ENCODE results near the gene TMEM74B. TPM values are rescaled to one million over a fixed set of nuclear protein-coding genes. Genes with fewer than 3 reads are reported as not detected.
A peak's percentile ranks its signal among the peaks of the same experiment; 100 is the strongest.

The TMEM74B gene
- total and polyA plus RNA-seq, 4 donors: 0.14 to 3.4 (median 0.59) TPM

- peaks cover 13 to 32% (median 29%) of the 10 kb centered on the region in 4 donors for H3K4me1 ChIP-seq (ENCODE audit: control insufficient read depth in 4 of 4, insufficient read depth in 4 of 4, low read length in 3 of 4)
- H3K9ac ChIP-seq (ENCODE audit: low read depth in 1 of 2, low read length in 2 of 2): no peak overlapping the region
- DNase-seq (ENCODE audit: low spot score): no peak
- WGBS: 86% methylated on average over 3 of the region's 3 CpGs
- no peak overlapping the region for H3K4me3 ChIP-seq (ENCODE audit: low read depth in 1 of 3, low read length in 3 of 3)
- no peaks in the 10 kb centered on the region for H3K27me3 ChIP-seq (ENCODE audit: control insufficient read depth in 4 of 4, insufficient read depth in 4 of 4, low read length in 3 of 4)
- H3K27ac ChIP-seq (ENCODE audit: low read depth in 1 of 2, low read length in 2 of 2): no peak overlapping the region
- H3K36me3 ChIP-seq (ENCODE audit: control insufficient read depth in 4 of 4, insufficient read depth in 3 of 4, low read depth in 1 of 4, low read length in 3 of 4): no peaks in the 10 kb centered on the region
- H3K9me3 ChIP-seq (ENCODE audit: control insufficient read depth in 4 of 4, low read length in 3 of 4): no peaks in the 10 kb centered on the region
- TF ChIP-seq RAD21 (IDR thresholded peaks at IDR 0.05) (no peak), SP1 (IDR thresholded peaks at IDR 0.05) (no peak), ATF3 (IDR thresholded peaks at IDR 0.05) (no peak)
Observed at GRCh38 chr20:1190847-1191246, 6.1 kb upstream of the TMEM74B start.

- Histone ChIP-seq H3K4me1 (ENCODE audit: control insufficient read depth in 4 of 4, insufficient read depth in 4 of 4, low read length in 3 of 4) (peaks cover 14 to 33% (median 30%) of the 10 kb centered on the region in 4 donors), H3K27ac (ENCODE audit: low read depth in 1 of 2, low read length in 2 of 2) (no peak overlapping the region), H3K36me3 (ENCODE audit: control insufficient read depth in 4 of 4, insufficient read depth in 3 of 4, low read depth in 1 of 4, low read length in 3 of 4) (no peaks in the 10 kb centered on the region), H3K9ac (ENCODE audit: low read depth in 1 of 2, low read length in 2 of 2) (no peak overlapping the region), H3K9me3 (ENCODE audit: control insufficient read depth in 4 of 4, low read length in 3 of 4) (no peaks in the 10 kb centered on the region), H3K4me3 (ENCODE audit: low read depth in 1 of 3, low read length in 3 of 3) (no peak overlapping the region), H3K27me3 (ENCODE audit: control insufficient read depth in 4 of 4, insufficient read depth in 4 of 4, low read length in 3 of 4) (no peaks in the 10 kb centered on the region)
- 81% methylated on average over 1 of the region's 1 CpG for WGBS
- DNase-seq (ENCODE audit: low spot score): no peak
- TF ChIP-seq JUND (IDR thresholded peaks at IDR 0.05) (no peak), RXRA (IDR thresholded peaks at IDR 0.05) (no peak), REST (IDR thresholded peaks at IDR 0.05) (no peak), RAD21 (IDR thresholded peaks at IDR 0.05) (no peak), TAF1 (conservative IDR thresholded peaks at IDR 0.05) (no peak), YY1 (IDR thresholded peaks at IDR 0.05) (no peak), CTCF (IDR thresholded peaks at IDR 0.05; ENCODE audit: low read depth, low read length, missing input control) (no peak), HNF4G (IDR thresholded peaks at IDR 0.05) (no peak)
Observed at GRCh38 chr20:1189827-1190226, 5.0 kb upstream of the TMEM74B start.

- Histone ChIP-seq H3K27me3 (ENCODE audit: control insufficient read depth in 4 of 4, insufficient read depth in 4 of 4, low read length in 3 of 4) (no peaks in the 10 kb centered on the region), H3K27ac (ENCODE audit: low read depth in 1 of 2, low read length in 2 of 2) (peak overlapping the region in 1 of 2 donors; percentile 46)
- 98% methylated on average over 1 of the region's 1 CpG for WGBS
Observed at GRCh38 chr20:1188347-1188746, 3.6 kb upstream of the TMEM74B start.

More at GRCh38 chr20:1188347-1188746, 3.6 kb upstream of the TMEM74B start:
- Histone ChIP-seq H3K9me3 (ENCODE audit: control insufficient read depth in 4 of 4, low read length in 3 of 4) (no peaks in the 10 kb centered on the region), H3K4me3 (ENCODE audit: low read depth in 1 of 3, low read length in 3 of 3) (no peak overlapping the region), H3K36me3 (ENCODE audit: control insufficient read depth in 4 of 4, insufficient read depth in 3 of 4, low read depth in 1 of 4, low read length in 3 of 4) (no peaks in the 10 kb centered on the region), H3K4me1 (ENCODE audit: control insufficient read depth in 4 of 4, insufficient read depth in 4 of 4, low read length in 3 of 4) (peaks cover 12 to 35% (median 29%) of the 10 kb centered on the region in 4 donors), H3K9ac (ENCODE audit: low read depth in 1 of 2, low read length in 2 of 2) (no peak overlapping the region)
- TF ChIP-seq HNF4G (IDR thresholded peaks at IDR 0.05): no peak
- DNase-seq (ENCODE audit: low spot score): no peak

Data from liver (tissue), 9 donors.